HCT116 (cell line): Measurements from ENCODE around the gene NOTCH2NLA. TPM values are rescaled to one million over a fixed set of nuclear protein-coding genes. Genes with fewer than 3 reads are reported as not detected.
"Not testable (repeated sequence)": the region's sequence is repeated elsewhere in the genome, so short reads cannot be mapped to it uniquely, and the experiment has no call there.

ENCODE experiments used
- ATAC-seq: fragments of 200-7000 bp; cut with Tn5 transposase; 2 replicates; pipeline ENCODE4 v1.9.1; 2020; ENCODE audit warnings: mild to moderate bottlenecking, moderate library complexity
- BruUV-seq: library from RNA; stranded (reverse); fragments of 400-500 nt; replicated peaks from 2 replicates; lab custom pipeline; 2021; lab: Mats Ljungman, UMichigan
- CTCF ChIA-PET: fragments of 300-600 bp; sonication (Branson Sonifier 250); formaldehyde crosslinking; loops from one replicate; lab custom pipeline; 2021; ENCODE audit warnings: antibody characterized with exemption; lab: Charles Lee
- POLR2A ChIA-PET: fragments of 300-600, 350-600 bp; sonication (Branson Sonifier 250); formaldehyde crosslinking; loops from one replicate; lab custom pipeline; 2021; ENCODE audit warnings: antibody characterized with exemption; lab: Charles Lee
- RAD21 ChIA-PET, 2 experiments: fragments of 300-600 bp; sonication (Branson Sonifier 250); formaldehyde crosslinking; loops; one replicate each; lab custom pipeline; 2023; ENCODE audit warnings: low total read pairs in 2 of 2; ENCODE audit not compliant: uncharacterized antibody in 2 of 2, unreplicated experiment in 2 of 2, low non-redundant PET in 1 of 2; lab: Charles Lee
- DNase-seq: peaks from one replicate; pipeline ENCODE4 v3.0.0-alpha.2; 2010; ENCODE audit warnings: low read depth, low spot score
- H2AFZ ChIP-seq: fragments of 200-600 bp; shearing (Covaris generic), sonication (generic); 2 replicates; pipeline ENCODE4 v1.6.1; 2017; ENCODE audit warnings: low read depth, mixed run types, mixed read lengths, antibody characterized with exemption, low read length; ENCODE audit not compliant: poor library complexity, severe bottlenecking
- H3K27ac ChIP-seq: 2 replicates; pipeline ENCODE4 v1.5.1; 2012; ENCODE audit warnings: low read depth, low read length
- H3K27me3 ChIP-seq: fragments of 200-600 bp; sonication (generic); 2 replicates; pipeline ENCODE4 v1.6.1; 2016; ENCODE audit warnings: mixed run types, low read length, mixed read lengths; ENCODE audit not compliant: insufficient read depth
- H3K36me3 ChIP-seq, 2 experiments: fragments of 200-500 bp in 1 of 2; fragments of 200-600 bp in 1 of 2; sonication (Bioruptor generic) in 1 of 2; sonication (generic) in 1 of 2; 2 replicates each; pipeline versions ENCODE4 v1.5.1 to v1.6.1; 2014 to 2016; ENCODE audit warnings: low read length in 2 of 2, inconsistent platforms in 1 of 2, mixed read lengths in 1 of 2, mixed run types in 1 of 2; ENCODE audit not compliant: insufficient read depth in 2 of 2, control insufficient read depth in 1 of 2
- H3K4me1 ChIP-seq, 2 experiments: fragments of 200-600 bp in 1 of 2; sonication (generic) in 1 of 2; 2 replicates each; pipeline versions ENCODE4 v1.5.1 to v1.6.1; 2012 to 2017; ENCODE audit warnings: low read length in 2 of 2, inconsistent platforms in 1 of 2, mild to moderate bottlenecking in 1 of 2, mixed read lengths in 1 of 2, mixed run types in 1 of 2, moderate library complexity in 1 of 2; ENCODE audit not compliant: insufficient read depth in 2 of 2, control insufficient read depth in 1 of 2
- H3K4me2 ChIP-seq: fragments of 200-600 bp; sonication (generic); 2 replicates; pipeline ENCODE4 v1.6.1; 2017; ENCODE audit warnings: mixed run types, low read length, mixed read lengths
- H3K4me3 ChIP-seq, 2 experiments: fragments of 200-600 bp in 1 of 2; sonication (generic) in 1 of 2; replicated peaks in 1 of 2; 2 replicates each; pipeline ENCODE4 v1.5.1; 2011 to 2016; ENCODE audit warnings: low read length in 2 of 2, control low read depth in 1 of 2, low read depth in 1 of 2, mild to moderate bottlenecking in 1 of 2, mixed read lengths in 1 of 2, mixed run types in 1 of 2
- H3K79me2 ChIP-seq: fragments of 200-600 bp; sonication (generic); 2 replicates; pipeline ENCODE4 v1.6.1; 2017; ENCODE audit warnings: mild to moderate bottlenecking, mixed run types, low read length, moderate library complexity, mixed read lengths; ENCODE audit not compliant: insufficient read depth
- H3K9ac ChIP-seq: fragments of 200-600 bp; sonication (generic); 2 replicates; pipeline ENCODE4 v1.6.1; 2016; ENCODE audit warnings: low read length, mixed read lengths
- H3K9me2 ChIP-seq: fragments of 200-600 bp; sonication (generic), shearing (Covaris generic); 2 replicates; pipeline ENCODE4 v1.6.1; 2017; ENCODE audit warnings: mixed run types, mild to moderate bottlenecking, moderate library complexity; ENCODE audit not compliant: insufficient read depth
- H3K9me3 ChIP-seq, 2 experiments: fragments of 200-500 bp in 1 of 2; fragments of 200-600 bp in 1 of 2; sonication (Bioruptor generic) in 1 of 2; sonication (generic) in 1 of 2; 2 replicates each; pipeline ENCODE4 v1.6.1; 2014 to 2017; ENCODE audit warnings: low read length in 2 of 2, mixed read lengths in 2 of 2, inconsistent platforms in 1 of 2, low read depth in 1 of 2, mild to moderate bottlenecking in 1 of 2, mixed run types in 1 of 2, moderate library complexity in 1 of 2; ENCODE audit not compliant: control insufficient read depth in 1 of 2, insufficient read depth in 1 of 2
- H4K20me1 ChIP-seq: fragments of 200-600 bp; sonication (generic), shearing (Covaris generic); 2 replicates; pipeline ENCODE4 v1.6.1; 2017; ENCODE audit warnings: mixed run types, mild to moderate bottlenecking, moderate library complexity; ENCODE audit not compliant: insufficient read depth
- intact Hi-C: fragments of 100-400 bp; cut with micrococcal nuclease; formaldehyde crosslinking; loops from 2 replicates; pipeline ENCODE4 v1.10.0; 2022
- total RNA-seq: library from RNA; stranded (reverse); gene quantifications from one replicate; pipeline ENCODE4 v1.2.1, GENCODE V29; 2021; ENCODE audit not compliant: unreplicated experiment

The NOTCH2NLA gene
- total RNA-seq, 1 experiment from 2014 or later, result 26.3 TPM

- H3K9me3 ChIP-seq, H4K20me1 ChIP-seq, H3K4me2 ChIP-seq, intact Hi-C loops, CTCF ChIA-PET, RAD21 ChIA-PET, H3K9me2 ChIP-seq, H3K36me3 ChIP-seq, H3K79me2 ChIP-seq, BruUV-seq, H3K27ac ChIP-seq, H3K27me3 ChIP-seq, H3K4me1 ChIP-seq, ATAC-seq, POLR2A ChIA-PET, H3K4me3 ChIP-seq, H2AFZ ChIP-seq, DNase-seq, H3K9ac ChIP-seq: not testable (repeated sequence)
These were observed 37.4 kb upstream of the NOTCH2NLA start for GRCh38 chr1:146266179-146266748.

GRCh38 chr1:146264761-146265160 lies 35.9 kb upstream of the NOTCH2NLA start:
- CTCF ChIA-PET, RAD21 ChIA-PET: not testable (repeated sequence)

DNA sequence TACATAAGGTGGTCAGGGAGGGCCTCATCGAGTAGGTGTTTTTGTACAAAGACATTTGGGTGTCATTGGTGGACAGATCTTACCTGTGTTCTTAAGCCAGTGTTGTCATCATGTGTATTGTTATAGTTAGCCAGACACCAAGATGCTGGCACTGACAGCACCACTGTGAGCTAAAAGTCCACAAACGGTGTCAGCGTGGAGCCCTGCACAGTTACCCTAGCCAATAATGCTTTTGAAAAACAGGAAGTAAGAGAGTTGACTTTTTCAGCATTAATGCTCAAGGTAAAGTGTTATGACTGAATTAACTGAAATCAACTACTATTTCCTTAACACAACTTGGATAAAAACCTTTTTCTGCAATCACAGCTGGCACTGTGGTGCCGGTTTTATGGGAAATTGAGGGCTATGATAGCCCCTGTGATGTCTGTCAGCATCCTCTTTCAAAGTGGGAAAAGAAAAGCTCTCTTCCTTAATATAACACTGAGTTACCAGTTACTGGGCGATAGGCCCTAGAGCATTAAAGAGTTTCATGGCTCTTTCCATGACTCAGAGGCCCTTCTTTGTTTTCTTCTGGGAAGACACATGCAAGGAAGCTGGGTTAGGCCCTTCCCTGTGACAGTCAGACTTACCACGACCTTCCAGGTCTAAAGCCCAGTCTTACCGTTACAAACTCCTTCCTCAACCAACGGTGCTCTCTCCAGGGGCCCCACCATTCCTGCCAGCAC lies 31.3 kb upstream of the NOTCH2NLA start:
- H3K4me1 ChIP-seq, RAD21 ChIA-PET, DNase-seq, ATAC-seq, H3K4me2 ChIP-seq, POLR2A ChIA-PET, H3K27me3 ChIP-seq, H2AFZ ChIP-seq, H3K9ac ChIP-seq, H3K9me3 ChIP-seq, H3K79me2 ChIP-seq, intact Hi-C loops, H3K27ac ChIP-seq, H3K9me2 ChIP-seq, H3K4me3 ChIP-seq, CTCF ChIA-PET, H4K20me1 ChIP-seq, H3K36me3 ChIP-seq, BruUV-seq: not testable (repeated sequence)

More at GRCh38 chr1:146264761-146265160, 35.9 kb upstream of the NOTCH2NLA start:
- H3K4me3 ChIP-seq, DNase-seq, H3K27me3 ChIP-seq, H3K9me2 ChIP-seq, H3K4me2 ChIP-seq, H3K9me3 ChIP-seq, H4K20me1 ChIP-seq, H3K27ac ChIP-seq, BruUV-seq, H2AFZ ChIP-seq, H3K79me2 ChIP-seq, H3K4me1 ChIP-seq, H3K9ac ChIP-seq, ATAC-seq, H3K36me3 ChIP-seq, POLR2A ChIA-PET, intact Hi-C loops: not testable (repeated sequence)

GRCh38 chr1:146257992-146258552 lies 29.3 kb upstream of the NOTCH2NLA start:
- intact Hi-C loops, ATAC-seq, H3K4me2 ChIP-seq, H3K27me3 ChIP-seq, POLR2A ChIA-PET, H2AFZ ChIP-seq, CTCF ChIA-PET, H3K79me2 ChIP-seq, H3K36me3 ChIP-seq, DNase-seq, H3K9ac ChIP-seq, H3K4me1 ChIP-seq, H3K27ac ChIP-seq, BruUV-seq, H4K20me1 ChIP-seq, H3K9me2 ChIP-seq, H3K9me3 ChIP-seq, H3K4me3 ChIP-seq, RAD21 ChIA-PET: not testable (repeated sequence)
